KG1 (cell line): ENCODE results near the gene ADGRL1.
"Not testable (repeated sequence)": the region's sequence is repeated elsewhere in the genome, so short reads cannot be mapped to it uniquely, and the experiment has no call there.

Source experiments
- DNase-seq: peaks from one replicate; lab custom pipeline; 2025; lab: John Stamatoyannopoulos, UW

Gene ADGRL1

GRCh38 chr19:14161305-14161704 is 44.7 kb downstream of the ADGRL1 start:
- DNase-seq, result no peak

- DNase-seq, result no peak
Measured at GRCh38 chr19:14160017-14160703, 45.8 kb downstream of the ADGRL1 start.

- DNase-seq, result no peak
Measured at GRCh38 chr19:14159059-14159458, 46.9 kb downstream of the ADGRL1 start.

GRCh38 chr19:14158276-14159023 is 47.5 kb downstream of the ADGRL1 start:
- DNase-seq, result no peak

GRCh38 chr19:14156971-14157717 is 48.8 kb downstream of the ADGRL1 start:
- DNase-seq, result no peak

GRCh38 chr19:14156122-14156521 is 49.8 kb downstream of the ADGRL1 start:
- no peak for DNase-seq

GRCh38 chr19:14155371-14155770 is 50.6 kb downstream of the ADGRL1 start:
- no peak for DNase-seq

GRCh38 chr19:14152713-14153112 is 53.3 kb downstream of the ADGRL1 start:
- DNase-seq, result no peak

- no peak for DNase-seq
Measured at GRCh38 chr19:14150770-14151661, 55.0 kb downstream of the ADGRL1 start.

- DNase-seq, result no peak
Measured at GRCh38 chr19:14150041-14150769, 55.8 kb downstream of the ADGRL1 start.

GRCh38 chr19:14149509-14149994 is 56.4 kb downstream of the ADGRL1 start:
- no peak for DNase-seq

- DNase-seq, result no peak
Measured at GRCh38 chr19:14148751-14149410, 57.1 kb downstream of the ADGRL1 start.

- DNase-seq, result peak; percentile 17
Measured at GRCh38 chr19:14147797-14148605, 58.0 kb downstream of the ADGRL1 start.

- no peak for DNase-seq
Measured at GRCh38 chr19:14146789-14147216, 59.2 kb downstream of the ADGRL1 start.

GRCh38 chr19:14146169-14146568 is 59.8 kb downstream of the ADGRL1 start:
- not testable (repeated sequence) for DNase-seq

- no peak for DNase-seq
Measured at GRCh38 chr19:14145381-14145780, 60.6 kb downstream of the ADGRL1 start.

- DNase-seq, result no peak
Measured at GRCh38 chr19:14142262-14143190, 63.4 kb downstream of the ADGRL1 start.

GRCh38 chr19:14141041-14141440 is 64.9 kb downstream of the ADGRL1 start:
- no peak for DNase-seq
